GM19351 (cell line): ENCODE results near the gene CFAP157.

ENCODE experiments used
- ATAC-seq: cut with Tn5 transposase; IDR thresholded peaks from one replicate; pipeline ENCODE4 v1.9.1; 2021; ENCODE audit warnings: mild to moderate bottlenecking, moderate library complexity; ENCODE audit not compliant: unreplicated experiment

CFAP157 gene

GRCh38 chr9:127714951-127715469, 8.2 kb downstream of the CFAP157 start:
- ATAC-seq: peak; percentile 8

DNA sequence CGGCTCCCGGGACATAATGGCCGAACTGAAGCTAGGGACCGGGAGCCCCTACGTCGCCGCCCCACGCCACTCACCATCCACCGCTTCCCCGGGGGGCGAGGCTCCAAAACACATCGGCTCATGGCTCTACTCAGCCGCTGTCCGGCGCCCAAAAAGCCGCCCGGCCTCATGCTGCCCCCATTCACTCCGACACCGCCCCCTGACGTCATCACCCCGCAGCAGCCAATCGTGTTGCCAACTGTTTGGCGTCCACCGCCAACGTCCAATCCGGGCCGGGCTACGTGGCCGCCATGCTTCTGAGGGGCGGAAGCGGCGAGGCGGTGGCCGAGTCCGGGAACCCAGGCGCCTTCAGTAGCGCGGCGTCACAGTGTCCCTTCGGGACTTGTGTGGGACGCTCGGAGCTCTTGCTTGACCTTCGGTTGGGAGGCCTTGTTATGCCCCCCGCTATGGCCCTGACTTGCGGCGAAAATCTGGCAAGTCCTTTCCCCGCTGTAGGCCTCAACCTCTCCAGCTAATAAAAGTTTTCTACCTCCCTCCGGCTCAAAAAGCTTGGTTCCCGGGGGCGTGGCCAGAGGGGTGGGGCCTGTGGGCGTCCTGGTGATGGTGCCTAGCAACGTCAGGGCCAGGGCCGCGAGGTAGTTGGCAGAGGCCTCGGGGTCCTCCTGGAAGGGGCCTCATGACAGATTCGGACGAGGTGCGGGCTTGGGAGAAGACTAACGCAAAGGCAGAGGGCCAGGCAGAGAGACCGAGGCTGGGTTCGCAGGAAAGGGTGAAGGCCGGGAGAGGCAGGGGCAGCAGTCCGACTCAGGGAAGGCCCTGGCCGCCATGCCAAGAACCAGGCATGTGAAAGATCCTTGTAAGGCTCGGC, 8.9 kb downstream of the CFAP157 start, which contains the start of the genes PTRH1 and TTC16:
TSS of gene PTRH1 (minus strand) at position 194 of the 868 bp plus-strand sequence. CDS start at position 170, 24 bp downstream.
TSS of gene TTC16 (plus strand) at position 610 of the 868 bp plus-strand sequence. CDS start at position 677, 67 bp downstream.
- peak; percentile 94 for ATAC-seq

- ATAC-seq: no peak
Measured at GRCh38 chr9:127716412-127716811, 9.6 kb downstream of the CFAP157 start.

- no peak for ATAC-seq
Measured at GRCh38 chr9:127717766-127718165, 11.0 kb downstream of the CFAP157 start.

DNA sequence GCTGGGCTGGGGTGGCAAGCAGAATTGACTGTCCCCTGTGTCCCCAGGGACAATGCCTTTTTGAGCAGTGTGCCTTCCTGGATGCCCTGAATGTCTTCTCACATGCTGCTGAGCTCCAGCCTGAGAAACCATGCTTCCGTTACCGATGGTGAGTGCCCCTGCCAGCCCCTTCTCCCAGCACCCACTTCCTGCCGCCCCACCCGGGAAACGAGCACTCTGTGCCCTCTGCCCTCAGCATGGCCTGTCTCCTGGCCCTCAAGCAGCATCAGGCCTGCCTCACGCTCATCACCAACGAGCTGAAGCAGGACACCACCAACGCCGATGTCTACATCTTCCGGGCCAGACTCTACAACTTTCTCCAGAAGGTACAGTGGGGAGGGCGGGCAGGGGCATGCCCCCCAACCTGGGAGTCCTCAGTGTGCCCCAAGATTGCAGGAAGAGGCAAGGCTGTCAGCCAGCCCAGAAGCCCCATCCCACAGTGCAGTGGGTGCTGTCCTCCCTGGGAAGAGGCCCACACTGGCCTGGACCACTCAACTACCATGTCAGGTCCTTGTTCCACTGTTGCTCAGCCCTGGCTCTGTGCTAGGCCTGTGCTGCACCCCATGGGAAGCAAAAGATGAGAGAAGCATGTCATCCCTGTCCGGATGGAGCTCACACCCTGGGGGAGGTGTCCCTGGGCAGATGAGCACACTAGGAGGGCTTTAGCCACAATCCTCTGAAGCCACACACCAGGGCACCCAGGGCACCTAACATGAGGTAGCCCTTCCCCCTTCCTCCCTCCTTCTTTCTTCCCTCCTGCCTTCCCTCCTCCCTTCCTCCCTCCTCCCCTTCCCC, 13.5 kb downstream of the CFAP157 start:
- no peak for ATAC-seq

DNA sequence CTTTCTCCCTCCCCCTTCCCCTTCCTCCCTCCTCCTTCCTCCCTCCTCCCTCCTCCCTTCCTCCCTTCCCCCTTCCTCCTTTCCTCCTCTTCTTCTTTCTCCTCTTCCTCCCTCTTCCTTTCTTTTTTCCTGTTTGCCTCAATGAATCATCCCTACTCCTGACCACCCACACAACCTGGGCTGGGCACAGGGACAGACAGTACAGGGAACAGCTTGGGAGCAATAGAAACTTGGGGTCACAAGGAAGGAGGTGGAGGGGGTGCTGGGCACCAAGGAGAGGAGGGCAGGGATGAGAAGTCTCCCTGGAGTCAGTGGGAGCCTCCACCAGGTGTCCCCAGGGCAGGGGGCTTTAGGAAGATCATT, 14.1 kb downstream of the CFAP157 start:
- no peak for ATAC-seq

- ATAC-seq: no peak
Measured at GRCh38 chr9:127721391-127721821, 14.6 kb downstream of the CFAP157 start.

- ATAC-seq: no peak
Measured at GRCh38 chr9:127722055-127722745, 15.4 kb downstream of the CFAP157 start.

GRCh38 chr9:127723013-127723412, 16.2 kb downstream of the CFAP157 start:
- ATAC-seq: no peak

DNA sequence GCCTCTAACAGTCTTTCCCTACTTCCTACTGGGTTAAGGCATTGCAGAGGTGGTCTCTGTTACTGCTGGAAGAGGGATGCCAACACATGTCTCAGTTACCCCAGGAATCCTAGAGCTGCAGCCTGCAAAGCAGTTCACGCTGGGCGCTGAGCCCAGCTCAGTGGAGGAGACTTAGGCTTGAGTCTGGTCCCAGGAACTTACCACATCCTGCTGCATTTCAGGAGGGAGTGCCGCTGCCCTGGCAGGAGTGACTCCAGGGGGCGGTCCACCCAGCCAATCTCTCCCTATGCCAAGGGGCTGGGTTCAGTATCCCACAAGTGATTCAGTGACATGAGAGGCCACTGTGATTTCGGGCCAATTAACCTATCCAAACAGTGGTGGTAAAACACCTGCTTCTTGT, 16.7 kb downstream of the CFAP157 start:
- ATAC-seq: no peak

DNA sequence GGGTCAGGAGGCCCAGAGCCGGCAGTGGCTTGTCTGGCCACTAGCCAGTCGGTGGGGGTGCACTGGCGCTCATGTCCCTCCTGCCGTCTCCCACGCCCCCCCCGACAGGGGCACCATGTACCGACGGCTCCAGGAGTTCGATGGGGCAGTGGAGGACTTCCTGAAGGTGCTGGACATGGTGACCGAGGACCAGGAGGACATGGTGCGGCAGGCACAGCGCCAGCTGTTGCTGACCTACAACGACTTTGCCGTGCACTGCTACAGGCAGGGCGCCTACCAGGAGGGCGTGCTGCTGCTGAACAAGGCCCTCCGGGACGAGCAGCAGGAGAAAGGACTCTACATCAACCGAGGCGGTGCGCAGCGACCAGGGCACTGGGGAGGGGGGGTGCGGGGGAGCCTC, 17.2 kb downstream of the CFAP157 start:
- ATAC-seq: no peak

DNA sequence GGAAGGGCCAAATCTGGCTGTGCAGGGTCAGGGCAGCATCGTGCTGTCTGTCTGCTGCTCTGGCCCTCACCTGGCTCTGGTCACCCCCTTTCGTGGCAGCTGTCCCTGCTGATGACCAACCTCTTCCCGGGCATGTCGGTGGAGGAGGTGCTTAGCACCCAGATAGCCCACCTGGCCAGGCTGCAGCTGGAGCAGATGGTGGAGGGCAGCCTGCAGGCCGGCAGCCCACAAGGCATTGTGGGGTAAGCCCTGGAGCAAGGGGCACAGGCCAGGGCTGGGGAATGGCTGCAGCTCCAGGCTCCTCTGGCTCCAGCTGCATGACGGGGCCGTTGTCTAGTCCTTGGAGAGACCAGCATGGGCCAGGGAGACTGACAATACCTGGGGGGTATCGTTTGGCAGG, 20.1 kb downstream of the CFAP157 start:
- ATAC-seq: no peak

- ATAC-seq: no peak
Measured at GRCh38 chr9:127728808-127729207, 22.0 kb downstream of the CFAP157 start.

GRCh38 chr9:127729522-127730256, 22.9 kb downstream of the CFAP157 start:
- ATAC-seq: no peak

DNA sequence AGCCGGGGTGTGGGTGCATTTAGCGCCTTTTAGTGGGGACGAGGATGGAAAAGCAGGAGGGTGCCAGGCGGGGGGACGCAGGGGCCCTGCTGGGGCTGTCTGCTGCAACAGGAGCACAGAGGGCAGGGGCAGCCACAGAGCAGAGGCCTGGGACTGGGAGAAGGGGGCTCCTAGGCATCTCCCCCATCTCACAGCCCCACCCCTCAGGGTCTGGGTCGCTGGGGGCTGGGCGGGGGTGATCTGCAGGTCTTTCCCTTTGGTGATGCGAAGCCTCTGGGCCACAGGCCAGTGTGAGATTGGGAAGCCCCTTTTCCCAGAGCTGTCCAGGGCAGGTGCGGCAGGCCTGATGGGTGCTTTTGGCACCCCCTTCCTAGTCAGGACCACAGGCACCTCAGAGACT, 23.5 kb downstream of the CFAP157 start:
- no peak for ATAC-seq

GRCh38 chr9:127730799-127731410, 24.1 kb downstream of the CFAP157 start:
- ATAC-seq: no peak

DNA sequence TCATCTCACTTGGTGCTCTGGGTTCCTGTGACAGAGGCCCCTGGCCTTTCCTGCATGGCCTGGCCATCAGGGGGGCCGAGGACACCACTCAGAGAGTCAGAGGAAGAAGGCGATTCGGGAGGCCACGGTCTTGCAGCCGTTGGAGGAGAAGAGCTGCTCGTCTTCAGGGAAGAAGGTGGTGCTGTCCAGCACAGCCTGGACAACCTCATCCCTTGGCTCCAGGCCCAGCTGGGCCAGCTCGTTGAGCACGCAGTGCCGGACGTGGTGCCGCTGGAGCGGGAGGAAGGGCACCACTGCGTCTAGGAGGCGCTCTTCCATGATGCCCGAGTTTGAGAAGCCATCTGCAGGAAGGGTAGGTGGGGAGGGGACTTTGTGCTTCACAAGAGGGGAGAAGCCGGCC, 25.1 kb downstream of the CFAP157 start:
- no peak for ATAC-seq

DNA sequence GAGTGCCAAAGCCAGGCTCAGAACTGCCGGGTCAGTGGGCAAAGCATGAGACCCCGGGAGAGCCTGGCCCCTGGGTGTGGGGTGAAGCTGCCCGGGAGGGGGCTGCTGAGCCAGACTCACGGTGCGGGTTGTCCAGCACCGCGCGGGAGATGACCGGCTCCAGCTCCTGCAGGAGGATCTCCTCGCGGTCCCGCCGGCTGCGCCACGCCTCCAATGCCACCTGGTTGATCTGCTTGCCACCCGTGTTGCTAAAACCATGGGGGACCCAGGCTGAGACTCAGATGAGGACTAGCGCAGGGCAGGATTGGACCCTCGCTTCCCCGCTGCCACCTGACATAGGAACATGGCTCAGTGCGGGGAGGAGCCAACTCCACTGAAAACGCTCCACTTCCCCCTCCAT, 25.7 kb downstream of the CFAP157 start:
- ATAC-seq: no peak

DNA sequence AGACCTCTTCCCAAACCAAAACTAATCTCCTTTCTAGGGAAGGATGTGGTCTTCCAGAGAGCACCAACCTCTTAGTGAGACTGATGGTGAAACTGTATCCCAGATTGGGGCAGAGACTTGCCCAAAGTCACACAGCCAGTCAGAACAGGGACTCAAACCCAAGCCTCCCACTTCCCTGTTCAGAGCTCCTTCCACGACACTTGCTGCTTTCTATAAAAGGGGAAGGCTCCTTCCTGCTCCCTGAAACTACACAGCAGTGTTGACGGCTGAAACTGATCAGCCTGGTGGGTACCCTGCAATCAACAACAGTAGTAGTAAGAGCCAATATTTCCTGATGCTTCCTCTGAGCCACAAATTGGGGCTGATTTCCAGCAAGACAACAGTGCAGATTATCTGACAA, 26.8 kb downstream of the CFAP157 start:
- no peak for ATAC-seq

- ATAC-seq: no peak
Measured at GRCh38 chr9:127734247-127734746, 27.5 kb downstream of the CFAP157 start.
